H9 (cell line): Measurements from ENCODE around the gene TIAM1. TPM values are rescaled to one million over a fixed set of nuclear protein-coding genes. Genes with fewer than 3 reads are reported as not detected.

Source experiments
- DNase-seq: peaks from one replicate; pipeline ENCODE4 v3.0.0-alpha.2; 2017
- H2AFZ ChIP-seq: one replicate; pipeline ENCODE4 v1.6.1; 2013; ENCODE audit warnings: mild to moderate bottlenecking, low read length, control low read depth, moderate library complexity
- H2AK5ac ChIP-seq: 2 replicates; pipeline ENCODE4 v1.6.1; 2013; ENCODE audit warnings: low read length, control low read depth, mixed read lengths; ENCODE audit not compliant: insufficient read length
- H2BK120ac ChIP-seq: one replicate; pipeline ENCODE4 v1.6.1; 2013; ENCODE audit warnings: low read depth, mild to moderate bottlenecking, low read length, control low read depth, inconsistent platforms; ENCODE audit not compliant: poor library complexity, severe bottlenecking
- H2BK12ac ChIP-seq: 2 replicates; pipeline ENCODE4 v1.6.1; 2013; ENCODE audit warnings: low read length, control low read depth, mixed read lengths, low read depth; ENCODE audit not compliant: insufficient read length
- H2BK15ac ChIP-seq: 2 replicates; pipeline ENCODE4 v1.6.1; 2013; ENCODE audit warnings: low read depth, low read length, control low read depth
- H2BK20ac ChIP-seq: one replicate; pipeline ENCODE4 v1.6.1; 2013; ENCODE audit warnings: low read depth, mild to moderate bottlenecking, low read length, control low read depth, inconsistent platforms; ENCODE audit not compliant: poor library complexity, severe bottlenecking
- H2BK5ac ChIP-seq: 2 replicates; pipeline ENCODE4 v1.6.1; 2013; ENCODE audit warnings: low read length, control low read depth, mixed read lengths; ENCODE audit not compliant: insufficient read length
- H3K14ac ChIP-seq: 2 replicates; pipeline ENCODE4 v1.6.1; 2013; ENCODE audit warnings: low read length, control low read depth; ENCODE audit not compliant: insufficient read depth
- H3K18ac ChIP-seq: 2 replicates; pipeline ENCODE4 v1.6.1; 2013; ENCODE audit warnings: low read depth, mild to moderate bottlenecking, mixed read lengths, low read length, control low read depth; ENCODE audit not compliant: insufficient read length
- H3K23ac ChIP-seq: 2 replicates; pipeline ENCODE4 v1.6.1; 2013; ENCODE audit warnings: low read length, control low read depth, mixed read lengths, low read depth; ENCODE audit not compliant: insufficient read length
- H3K23me2 ChIP-seq: 2 replicates; pipeline ENCODE4 v1.6.1; 2013; ENCODE audit warnings: low read depth, mild to moderate bottlenecking, mixed read lengths, low read length, control low read depth; ENCODE audit not compliant: insufficient read length, poor library complexity, severe bottlenecking
- H3K27ac ChIP-seq: 2 replicates; pipeline ENCODE4 v1.5.1; 2013; ENCODE audit warnings: low read length, control low read depth, mixed read lengths, low read depth; ENCODE audit not compliant: insufficient read length
- H3K27me3 ChIP-seq: 2 replicates; pipeline ENCODE4 v1.6.1; 2013; ENCODE audit warnings: low read length, control low read depth, inconsistent platforms; ENCODE audit not compliant: insufficient read depth
- H3K4ac ChIP-seq: 2 replicates; pipeline ENCODE4 v1.6.1; 2013; ENCODE audit warnings: low read depth, mild to moderate bottlenecking, control low read depth, inconsistent platforms, low read length, moderate library complexity
- H3K4me1 ChIP-seq: 2 replicates; pipeline ENCODE4 v1.6.1; 2013; ENCODE audit warnings: low read length, control low read depth, inconsistent platforms; ENCODE audit not compliant: insufficient read depth
- H3K4me2 ChIP-seq: 2 replicates; pipeline ENCODE4 v1.6.1; 2013; ENCODE audit warnings: low read length, control low read depth, mixed read lengths; ENCODE audit not compliant: insufficient read length, insufficient read depth
- H3K56ac ChIP-seq: 2 replicates; pipeline ENCODE4 v1.6.1; 2013; ENCODE audit warnings: low read depth, mild to moderate bottlenecking, mixed read lengths, low read length, control low read depth; ENCODE audit not compliant: insufficient read length
- H3K79me1 ChIP-seq: 2 replicates; pipeline ENCODE4 v1.6.1; 2013; ENCODE audit warnings: low read depth, mild to moderate bottlenecking, moderate library complexity, low read length, control low read depth, inconsistent platforms; ENCODE audit not compliant: insufficient read depth, poor library complexity, severe bottlenecking
- H3K79me2 ChIP-seq: 2 replicates; pipeline ENCODE4 v1.6.1; 2013; ENCODE audit warnings: low read length, control low read depth, inconsistent platforms; ENCODE audit not compliant: insufficient read depth
- H3K9ac ChIP-seq: 2 replicates; pipeline ENCODE4 v1.6.1; 2013; ENCODE audit warnings: low read length, control low read depth, mixed read lengths; ENCODE audit not compliant: insufficient read length; ENCODE audit errors: extremely low read depth
- H3K9me3 ChIP-seq: one replicate; pipeline ENCODE4 v1.6.1; 2013; ENCODE audit warnings: low read depth, low read length, inconsistent platforms; ENCODE audit not compliant: control insufficient read depth
- H3T11ph ChIP-seq: one replicate; pipeline ENCODE4 v1.6.1; 2013; ENCODE audit warnings: mild to moderate bottlenecking, low read length, control low read depth, inconsistent platforms
- H4K20me1 ChIP-seq: one replicate; pipeline ENCODE4 v1.6.1; 2013; ENCODE audit not compliant: control insufficient read depth, insufficient read length, insufficient read depth
- H4K5ac ChIP-seq: 2 replicates; pipeline ENCODE4 v1.6.1; 2013; ENCODE audit warnings: low read depth, mild to moderate bottlenecking, mixed read lengths, low read length, control low read depth; ENCODE audit not compliant: insufficient read length
- H4K8ac ChIP-seq: replicated peaks from 2 replicates; pipeline ENCODE4 v1.6.1; 2013; ENCODE audit warnings: low read length, control low read depth, mixed read lengths, low read depth; ENCODE audit not compliant: insufficient read length
- H4K91ac ChIP-seq: 2 replicates; pipeline ENCODE4 v1.6.1; 2013; ENCODE audit warnings: low read depth, mild to moderate bottlenecking, moderate library complexity, mixed read lengths, low read length, control low read depth; ENCODE audit not compliant: insufficient read length
- H3K27ac Mint-ChIP-seq, 3 experiments: 2 replicates in 2 of 3; 3 replicates in 1 of 3; pipeline ENCODE4 v1.8.0; 2020 to 2021; ENCODE audit warnings: mixed read lengths in 3 of 3, mild to moderate bottlenecking in 1 of 3, moderate library complexity in 1 of 3
- H3K27me3 Mint-ChIP-seq: 2 replicates; pipeline ENCODE4 v1.8.0; 2021; ENCODE audit warnings: low read depth, mild to moderate bottlenecking, moderate library complexity, mixed read lengths
- H3K36me3 Mint-ChIP-seq, 3 experiments: 2 replicates in 2 of 3; 3 replicates in 1 of 3; pipeline ENCODE4 v1.8.0; 2020 to 2021; ENCODE audit warnings: low read depth in 3 of 3, mixed read lengths in 3 of 3; ENCODE audit not compliant: insufficient read depth in 1 of 3
- H3K4me1 Mint-ChIP-seq, 2 experiments: 2 replicates each; pipeline ENCODE4 v1.8.0; 2020; ENCODE audit warnings: mixed read lengths in 2 of 2
- H3K4me3 Mint-ChIP-seq, 2 experiments: 2 replicates in 1 of 2; 3 replicates in 1 of 2; pipeline ENCODE4 v1.8.0; 2020 to 2021; ENCODE audit warnings: mild to moderate bottlenecking in 2 of 2, mixed read lengths in 2 of 2, moderate library complexity in 1 of 2
- H3K9me3 Mint-ChIP-seq, 2 experiments: 2 replicates in 1 of 2; 3 replicates in 1 of 2; pipeline ENCODE4 v1.8.0; 2020; ENCODE audit warnings: mild to moderate bottlenecking in 2 of 2, mixed read lengths in 2 of 2, moderate library complexity in 1 of 2
- WGBS: extraction: QIAGEN DNeasy Blood & Tissue Kit; methylation state at CpG from one replicate; pipeline ENCODE4 v1.1.7; 2013; ENCODE audit warnings: missing lambda C conversion rate, low lambda C conversion rate, mixed read lengths; ENCODE audit not compliant: insufficient read length; ENCODE audit errors: extremely low coverage; 5-methylcytosine and 5-hydroxymethylcytosine counted together
- total RNA-seq: library from RNA; stranded (reverse); gene quantifications from 2 replicates; pipeline ENCODE4 v1.2.1, GENCODE V29; 2021
- TF ChIP-seq, protein P1 (sequence below): fragments of 200-600 bp; sonication (generic); conservative IDR thresholded peaks from 3 replicates; pipeline ENCODE4 v1.8.0; 2021; ENCODE audit warnings: antibody characterized with exemption, mild to moderate bottlenecking

Gene TIAM1
- total RNA-seq, 1 experiment from 2014 or later: 23.1 TPM

DNA sequence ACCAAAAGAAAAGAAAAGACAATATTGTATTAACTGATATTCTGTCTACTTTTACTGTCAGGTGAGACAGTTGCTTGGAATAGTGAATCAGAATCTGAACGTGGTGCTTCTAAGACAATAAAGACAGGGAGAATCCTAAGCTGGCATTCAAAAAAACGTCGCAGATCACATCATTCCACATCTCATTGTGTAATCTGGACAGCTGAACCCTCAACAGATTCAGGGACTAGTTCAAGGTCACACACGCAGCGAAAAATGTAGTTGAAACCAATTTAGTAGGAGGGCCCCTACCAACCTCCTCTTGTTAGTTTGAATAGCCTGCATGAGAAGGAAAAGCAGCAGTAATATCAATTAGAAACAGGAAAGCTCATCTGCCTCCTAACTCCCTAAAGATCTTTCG, 259.4 kb downstream of the TIAM1 start:
- H3K56ac ChIP-seq: no peak overlapping the region
- peaks cover 0 to 2% of the 10 kb centered on the region in 2 experiments; a peak in 2 of 5 replicates for H3K9me3 Mint-ChIP-seq
- H2BK120ac ChIP-seq: no peak overlapping the region
- H3K9me3 ChIP-seq: no peaks in the 10 kb centered on the region
- no peaks in the 10 kb centered on the region for H3K23me2 ChIP-seq
- H4K8ac ChIP-seq: no peak overlapping the region
- no peak overlapping the region for H2BK5ac ChIP-seq
- H3K36me3 Mint-ChIP-seq: peaks cover 0 to 4% (median 0%) of the 10 kb centered on the region in 3 experiments; a peak in 3 of 7 replicates
- H3K9ac ChIP-seq: no peak overlapping the region
- WGBS: no CpG with 5 or more reads among the region's 6 CpGs
- H3K4me3 Mint-ChIP-seq: no peak overlapping the region
- H3K18ac ChIP-seq: no peak overlapping the region
- no peak overlapping the region for H2BK15ac ChIP-seq
- H4K20me1 ChIP-seq: no peaks in the 10 kb centered on the region
- H2AFZ ChIP-seq: no peak overlapping the region
- no peak overlapping the region for H4K5ac ChIP-seq
- no peak overlapping the region for H2BK20ac ChIP-seq
- no peak overlapping the region for H3K4me2 ChIP-seq
- TF ChIP-seq, protein P1, sequence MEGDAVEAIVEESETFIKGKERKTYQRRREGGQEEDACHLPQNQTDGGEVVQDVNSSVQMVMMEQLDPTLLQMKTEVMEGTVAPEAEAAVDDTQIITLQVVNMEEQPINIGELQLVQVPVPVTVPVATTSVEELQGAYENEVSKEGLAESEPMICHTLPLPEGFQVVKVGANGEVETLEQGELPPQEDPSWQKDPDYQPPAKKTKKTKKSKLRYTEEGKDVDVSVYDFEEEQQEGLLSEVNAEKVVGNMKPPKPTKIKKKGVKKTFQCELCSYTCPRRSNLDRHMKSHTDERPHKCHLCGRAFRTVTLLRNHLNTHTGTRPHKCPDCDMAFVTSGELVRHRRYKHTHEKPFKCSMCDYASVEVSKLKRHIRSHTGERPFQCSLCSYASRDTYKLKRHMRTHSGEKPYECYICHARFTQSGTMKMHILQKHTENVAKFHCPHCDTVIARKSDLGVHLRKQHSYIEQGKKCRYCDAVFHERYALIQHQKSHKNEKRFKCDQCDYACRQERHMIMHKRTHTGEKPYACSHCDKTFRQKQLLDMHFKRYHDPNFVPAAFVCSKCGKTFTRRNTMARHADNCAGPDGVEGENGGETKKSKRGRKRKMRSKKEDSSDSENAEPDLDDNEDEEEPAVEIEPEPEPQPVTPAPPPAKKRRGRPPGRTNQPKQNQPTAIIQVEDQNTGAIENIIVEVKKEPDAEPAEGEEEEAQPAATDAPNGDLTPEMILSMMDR: no peak
- no peak overlapping the region for H3K27ac ChIP-seq
- no peaks in the 10 kb centered on the region for H3K79me1 ChIP-seq
- H3T11ph ChIP-seq: no peak overlapping the region
- H3K4ac ChIP-seq: no peak overlapping the region
- no peaks in the 10 kb centered on the region for H3K4me1 ChIP-seq
- no peak overlapping the region for H4K91ac ChIP-seq
- no peaks in the 10 kb centered on the region for H3K79me2 ChIP-seq
- no peak overlapping the region for H2BK12ac ChIP-seq
- no peak overlapping the region for H3K14ac ChIP-seq
- no peak overlapping the region for H2AK5ac ChIP-seq
- H3K4me1 Mint-ChIP-seq: no peaks in the 10 kb centered on the region; a peak in 1 of 4 replicates
- no peak overlapping the region for H3K27ac Mint-ChIP-seq
- no peaks in the 10 kb centered on the region for H3K27me3 ChIP-seq
- no peak for DNase-seq
- H3K23ac ChIP-seq: no peak overlapping the region
- no peaks in the 10 kb centered on the region for H3K27me3 Mint-ChIP-seq
